ENCODE results near the gene NAV3.

- TF ChIP-seq CTCF (IDR thresholded peaks at IDR 0.05; ENCODE audit: low read depth, low read length, poor library complexity, severe bottlenecking) (peak; percentile 54), EZH2phosphoT487 (IDR thresholded peaks at IDR 0.05; ENCODE audit: borderline replicate concordance, low read length) (no peak)
Observed at GRCh38 chr12:77932216-77932615, 101.5 kb downstream of the NAV3 start.
